Spleen (tissue), 11 donors: ENCODE measurements around the gene SREBF1. TPM values are rescaled to one million over a fixed set of nuclear protein-coding genes. Genes with fewer than 3 reads are reported as not detected.

Source experiments
- DNase-seq: peaks from one replicate; pipeline ENCODE4 v3.0.0-alpha.2; 2020
- H3K27ac ChIP-seq, 8 donors: fragments of 200-600 bp; sonication (generic) in 7 of 8; 1 replicate in 4 of 8; 2 replicates in 4 of 8; pipeline versions ENCODE4 v1.5.0 to v1.8.0; 2016 to 2021; ENCODE audit warnings: inconsistent platforms in 4 of 8, mild to moderate bottlenecking in 4 of 8, moderate library complexity in 1 of 8
- H3K27me3 ChIP-seq, 7 donors: fragments of 200-600 bp; sonication (generic) in 6 of 7; replicated peaks in 1 of 7; 1 replicate in 4 of 7; 2 replicates in 3 of 7; pipeline versions ENCODE4 v1.5.0 to v1.8.0; 2016 to 2021; ENCODE audit warnings: inconsistent platforms in 3 of 7, mild to moderate bottlenecking in 1 of 7
- H3K36me3 ChIP-seq, 6 donors: fragments of 200-600 bp; sonication (generic) in 5 of 6; 1 replicate in 4 of 6; 2 replicates in 2 of 6; pipeline versions ENCODE4 v1.5.0 to v1.8.0; 2016 to 2021; ENCODE audit warnings: inconsistent platforms in 2 of 6
- H3K4me1 ChIP-seq, 6 donors: fragments of 200-600 bp; sonication (generic) in 5 of 6; 1 replicate in 3 of 6; 2 replicates in 3 of 6; pipeline versions ENCODE4 v1.5.0 to v1.8.0; 2016 to 2021; ENCODE audit warnings: inconsistent platforms in 3 of 6
- H3K4me3 ChIP-seq, 8 donors: fragments of 200-600 bp; sonication (generic) in 7 of 8; 1 replicate in 4 of 8; 2 replicates in 4 of 8; pipeline versions ENCODE4 v1.5.0 to v1.8.0; 2016 to 2021; ENCODE audit warnings: inconsistent platforms in 4 of 8, mild to moderate bottlenecking in 4 of 8, moderate library complexity in 2 of 8
- H3K9me3 ChIP-seq, 8 donors: fragments of 200-600 bp; sonication (generic) in 7 of 8; 1 replicate in 4 of 8; 2 replicates in 4 of 8; pipeline versions ENCODE4 v1.5.0 to v1.8.0; 2016 to 2021; ENCODE audit warnings: inconsistent platforms in 4 of 8
- POLR2A ChIP-seq, 3 donors: fragments of 450-650 bp; IDR thresholded peaks; one replicate each; pipeline ENCODE4 v1.5.1; 2017; ENCODE audit warnings: antibody characterized with exemption in 3 of 3, mild to moderate bottlenecking in 1 of 3
- POLR2AphosphoS5 ChIP-seq, 3 donors: sonication (generic); formaldehyde crosslinking; IDR thresholded peaks; one replicate each; pipeline ENCODE4 v1.5.1; 2017; ENCODE audit warnings: antibody characterized with exemption in 3 of 3
- WGBS, 5 donors: extraction: QIAGEN DNeasy Blood & Tissue Kit in 3 of 5; methylation state at CpG; one replicate each; pipeline versions ENCODE4 v1.1.5 to v1.1.7; 2013 to 2018; 5-methylcytosine and 5-hydroxymethylcytosine counted together
- intact Hi-C: fragments of 100-400 bp; cut with DNase I; formaldehyde crosslinking; loops from one replicate; pipeline ENCODE4 v1.15.0; 2023; ENCODE audit warnings: low total_unique reads
- polyA plus RNA-seq, 3 donors: library from polyadenylated mRNA; stranded (reverse); fragments of 200-250 nt; gene quantifications; one replicate each; pipeline ENCODE4 v1.2.1, GENCODE V29; 2013
- total RNA-seq, 7 donors: library from RNA; depleted of rRNA in 3 of 7; stranded (reverse); fragments of >200 nt in 3 of 7; fragmentation: NEBNext Ultra II Directional in 4 of 7; extraction: Animal tissue kit (Norgen Biotek cat#: 25700) in 4 of 7; gene quantifications; one replicate each; pipeline versions ENCODE4 v1.1.0 to v1.2.1, GENCODE V29; 2016 to 2021
- TF ChIP-seq, protein P1 (sequence below), 11 experiments: fragments of 200-600 bp in 7 of 11; fragments of 450-650 bp in 4 of 11; sonication (generic) in 4 of 11; IDR thresholded peaks in 8 of 11; conservative IDR thresholded peaks in 3 of 11; 1 replicate in 7 of 11; 2 replicates in 4 of 11; pipeline versions ENCODE4 v1.4.0 to v1.8.0; 2016 to 2021; ENCODE audit warnings: antibody characterized with exemption in 11 of 11, inconsistent platforms in 4 of 11, mild to moderate bottlenecking in 1 of 11
- donor health status: healthy with polysubstance abuse.
- donor health status: DM: no; HTN: no; CAD: no; lungs with moderate emphysema.
- donor health status: DM: no; HTN: no; CAD: no.
- donor health status: Bipolar disorder and iron deficiency.
- donor health status: healthy.
- donor health status: DM: no; HTN: no; CAD: no.
- donor health status: DM: yes; HTN: yes; CAD: no.

Gene SREBF1
- total and polyA plus RNA-seq, 10 donors: 25.0 to 74.8 (median 48.0) TPM

DNA sequence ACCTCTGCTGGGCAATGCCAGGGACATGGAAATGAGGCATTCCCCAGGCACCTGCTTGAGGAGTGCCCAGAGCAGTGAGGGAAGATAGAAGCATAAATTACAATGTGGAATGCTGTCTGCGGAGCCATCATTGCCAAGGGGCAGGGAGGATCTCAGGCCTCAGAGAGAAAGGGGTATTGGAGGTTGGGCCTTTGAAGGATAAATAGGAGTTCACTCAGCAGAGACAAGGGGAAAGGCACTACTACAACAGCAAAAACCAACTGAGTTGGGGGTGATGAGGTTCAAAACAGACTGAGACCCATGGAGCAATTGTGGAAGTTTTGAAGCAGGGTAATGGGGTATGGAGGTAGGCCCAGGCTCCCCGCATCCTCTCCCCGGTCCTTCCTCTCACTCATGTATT, 32.8 kb downstream of the SREBF1 start:
- Histone ChIP-seq H3K4me1 (peaks cover 0 to 20% (median 1%) of the 10 kb centered on the region in 6 donors), H3K4me3 (no peak overlapping the region), H3K27me3 (no peaks in the 10 kb centered on the region), H3K36me3 (peaks cover 0 to 80% (median 23%) of the 10 kb centered on the region in 6 donors), H3K9me3 (no peaks in the 10 kb centered on the region), H3K27ac (no peak overlapping the region)
- intact Hi-C loops: no loop called here
- DNase-seq: no peak
- TF ChIP-seq, protein P1, sequence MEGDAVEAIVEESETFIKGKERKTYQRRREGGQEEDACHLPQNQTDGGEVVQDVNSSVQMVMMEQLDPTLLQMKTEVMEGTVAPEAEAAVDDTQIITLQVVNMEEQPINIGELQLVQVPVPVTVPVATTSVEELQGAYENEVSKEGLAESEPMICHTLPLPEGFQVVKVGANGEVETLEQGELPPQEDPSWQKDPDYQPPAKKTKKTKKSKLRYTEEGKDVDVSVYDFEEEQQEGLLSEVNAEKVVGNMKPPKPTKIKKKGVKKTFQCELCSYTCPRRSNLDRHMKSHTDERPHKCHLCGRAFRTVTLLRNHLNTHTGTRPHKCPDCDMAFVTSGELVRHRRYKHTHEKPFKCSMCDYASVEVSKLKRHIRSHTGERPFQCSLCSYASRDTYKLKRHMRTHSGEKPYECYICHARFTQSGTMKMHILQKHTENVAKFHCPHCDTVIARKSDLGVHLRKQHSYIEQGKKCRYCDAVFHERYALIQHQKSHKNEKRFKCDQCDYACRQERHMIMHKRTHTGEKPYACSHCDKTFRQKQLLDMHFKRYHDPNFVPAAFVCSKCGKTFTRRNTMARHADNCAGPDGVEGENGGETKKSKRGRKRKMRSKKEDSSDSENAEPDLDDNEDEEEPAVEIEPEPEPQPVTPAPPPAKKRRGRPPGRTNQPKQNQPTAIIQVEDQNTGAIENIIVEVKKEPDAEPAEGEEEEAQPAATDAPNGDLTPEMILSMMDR (IDR thresholded peaks at IDR 0.05 in 8 of 11, conservative IDR thresholded peaks at IDR 0.05 in 3 of 11): no peak
- TF ChIP-seq POLR2AphosphoS5 (IDR thresholded peaks at IDR 0.05) (no peak), POLR2A (IDR thresholded peaks at IDR 0.05) (no peak)
- 93 to 97% (median 96%) methylated on average over 3 of the region's 3 CpGs for WGBS, 5 donors

DNA sequence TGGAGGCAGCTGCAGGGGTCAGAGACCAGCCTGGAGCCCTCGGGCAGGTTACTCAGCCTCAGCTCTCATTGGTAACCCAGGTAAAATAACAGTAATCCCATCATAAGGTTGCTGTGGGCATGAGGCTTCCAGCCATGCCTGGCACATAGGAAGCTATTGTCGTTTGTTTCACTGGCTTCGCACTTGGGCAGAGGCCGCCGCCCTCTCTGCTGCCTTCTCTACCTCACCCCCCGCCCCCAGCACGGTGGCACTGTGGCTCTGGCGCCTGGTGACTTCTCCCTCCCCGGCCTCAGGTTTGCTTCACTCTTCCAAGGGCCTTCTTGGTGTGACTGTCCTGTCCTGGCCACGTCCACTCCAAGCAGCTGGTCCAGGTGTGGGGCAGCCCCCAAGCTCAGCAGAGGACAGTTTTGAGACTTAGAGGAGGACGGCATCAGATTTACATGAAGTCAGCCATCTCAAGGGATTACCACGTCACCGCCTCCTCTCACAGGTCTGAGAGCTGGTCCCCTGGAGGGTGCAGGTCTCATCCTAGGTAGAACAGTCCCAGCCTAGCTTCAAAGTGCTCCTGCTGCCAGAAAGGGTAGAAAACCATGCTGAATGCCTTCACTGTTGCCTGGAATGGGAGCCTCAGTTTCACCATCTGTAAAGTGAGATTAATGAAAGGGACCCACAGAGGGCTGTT, 34.8 kb downstream of the SREBF1 start:
- DNase-seq: no peak
- H3K4me1 ChIP-seq: peaks cover 0 to 8% (median 0%) of the 10 kb centered on the region in 6 donors
- H3K36me3 ChIP-seq: peaks cover 0 to 86% (median 41%) of the 10 kb centered on the region in 6 donors
- 83 to 94% (median 89%) methylated on average over 12 to 13 of the region's 13 CpGs for WGBS, 5 donors
- TF ChIP-seq POLR2AphosphoS5 (IDR thresholded peaks at IDR 0.05) (no peak), POLR2A (IDR thresholded peaks at IDR 0.05) (no peak)
- TF ChIP-seq, protein P1 (IDR thresholded peaks at IDR 0.05 in 8 of 11, conservative IDR thresholded peaks at IDR 0.05 in 3 of 11): no peak
- H3K9me3 ChIP-seq: no peaks in the 10 kb centered on the region
- H3K4me3 ChIP-seq: no peak overlapping the region
- no peak overlapping the region for H3K27ac ChIP-seq
- intact Hi-C loops: no loop called here
- H3K27me3 ChIP-seq: no peaks in the 10 kb centered on the region

DNA sequence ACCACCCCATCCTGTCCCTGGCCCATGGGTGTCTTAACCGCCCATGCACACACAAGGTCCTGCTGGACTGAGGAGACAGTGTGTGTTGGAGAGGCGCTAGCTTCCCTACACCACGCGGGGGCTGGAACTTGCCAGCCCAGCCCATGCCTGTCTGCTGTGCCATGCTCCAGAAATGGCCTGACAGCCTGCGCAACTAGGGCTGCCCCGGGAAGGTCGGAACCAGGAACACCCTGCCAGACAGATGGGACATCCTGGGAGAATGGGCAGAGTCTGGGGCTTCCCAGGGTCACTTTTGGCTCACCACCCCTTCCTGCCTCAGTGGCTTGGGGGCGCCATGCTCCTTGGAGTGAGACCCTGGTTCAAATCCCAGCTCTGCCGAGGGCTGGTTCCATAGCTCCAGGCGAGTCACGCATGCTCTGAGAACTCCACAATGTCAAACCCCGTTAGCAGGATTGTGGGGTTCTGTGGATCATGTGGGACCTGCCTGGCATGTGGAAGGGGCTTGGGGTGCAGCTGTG, 36.2 kb downstream of the SREBF1 start:
- Histone ChIP-seq H3K4me1 (peaks cover 0 to 8% (median 0%) of the 10 kb centered on the region in 6 donors), H3K27me3 (no peaks in the 10 kb centered on the region), H3K27ac (no peak overlapping the region), H3K9me3 (no peaks in the 10 kb centered on the region), H3K36me3 (peaks cover 0 to 89% (median 52%) of the 10 kb centered on the region in 6 donors), H3K4me3 (no peak overlapping the region)
- intact Hi-C loops: no loop called here
- DNase-seq: no peak
- WGBS, 5 donors: 74 to 96% (median 94%) methylated on average over 9 to 12 of the region's 12 CpGs
- TF ChIP-seq, protein P1 (IDR thresholded peaks at IDR 0.05 in 8 of 11, conservative IDR thresholded peaks at IDR 0.05 in 3 of 11): no peak
- peak in 1 of 3 donors; percentile 43 for TF ChIP-seq POLR2AphosphoS5 (IDR thresholded peaks at IDR 0.05)
- TF ChIP-seq POLR2A (IDR thresholded peaks at IDR 0.05): no peak

DNA sequence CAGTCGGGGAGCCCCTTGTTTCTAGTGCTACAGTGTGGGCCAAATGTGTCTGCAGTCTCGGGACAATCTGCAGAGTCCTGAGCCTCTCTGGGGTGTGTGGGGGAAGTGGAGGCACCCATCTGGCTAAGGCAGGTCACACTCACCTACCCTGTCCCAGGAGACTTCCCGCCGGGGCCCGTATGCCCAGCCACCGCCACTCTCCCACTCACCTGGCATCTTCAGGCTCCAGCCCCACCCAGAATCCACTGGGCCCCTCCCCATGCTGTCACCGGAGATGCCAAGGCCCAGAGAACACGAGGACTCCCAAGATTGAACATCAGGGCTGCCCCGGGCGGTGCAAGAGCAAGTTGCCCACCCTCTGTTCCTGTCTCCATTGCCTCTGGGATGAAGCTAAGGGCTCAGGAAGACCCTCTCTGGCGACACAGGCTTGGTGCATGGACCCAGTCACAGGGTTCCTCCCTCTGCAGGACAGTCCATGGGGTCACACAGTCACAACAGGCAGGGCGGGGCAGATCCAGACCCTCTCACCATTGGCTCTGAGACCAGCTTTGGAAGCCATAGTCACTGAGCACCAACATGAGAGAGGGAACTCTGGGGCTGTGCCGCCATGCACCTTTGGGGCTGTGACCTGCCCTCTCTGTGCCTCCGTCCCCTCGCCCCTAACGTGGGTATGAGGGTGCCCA, 38.1 kb downstream of the SREBF1 start:
- intact Hi-C loops: loop anchor here (10.0 kb wide), 1 partner anchor 54 kb away; no protein-coding TSS in a partner anchor
- WGBS, 5 donors: 82 to 94% (median 88%) methylated on average over 11 to 16 of the region's 16 CpGs

More for the DNA sequence above, 38.1 kb downstream of the SREBF1 start:
- TF ChIP-seq, protein P1 (IDR thresholded peaks at IDR 0.05 in 8 of 11, conservative IDR thresholded peaks at IDR 0.05 in 3 of 11): no peak
- TF ChIP-seq POLR2A (IDR thresholded peaks at IDR 0.05) (no peak), POLR2AphosphoS5 (IDR thresholded peaks at IDR 0.05) (no peak)
- no peaks in the 10 kb centered on the region for H3K27me3 ChIP-seq
- peaks cover 0 to 89% (median 55%) of the 10 kb centered on the region in 6 donors for H3K36me3 ChIP-seq
- peaks cover 2 to 25% (median 14%) of the 10 kb centered on the region in 6 donors for H3K4me1 ChIP-seq
- no peak for DNase-seq
- no peak overlapping the region for H3K4me3 ChIP-seq
- H3K9me3 ChIP-seq: no peaks in the 10 kb centered on the region
- no peak overlapping the region for H3K27ac ChIP-seq
